Liver (tissue), 9 donors: ENCODE results near the gene FARS2. TPM values are rescaled to one million over a fixed set of nuclear protein-coding genes. Genes with fewer than 3 reads are reported as not detected.

Source experiments
- DNase-seq: peaks from one replicate; pipeline ENCODE4 v3.0.0-alpha.2; 2017; ENCODE audit warnings: low spot score
- H3K27ac ChIP-seq, 2 donors: one replicate each; pipeline ENCODE4 v1.7.0; 2013; ENCODE audit warnings: inconsistent platforms in 2 of 2, low read length in 2 of 2, control low read depth in 1 of 2, low read depth in 1 of 2, mild to moderate bottlenecking in 1 of 2
- H3K27me3 ChIP-seq, 4 donors: one replicate each; pipeline versions ENCODE4 v1.6.1 to v1.7.0; 2013; ENCODE audit warnings: low read length in 3 of 4, inconsistent platforms in 1 of 4, mild to moderate bottlenecking in 1 of 4, moderate library complexity in 1 of 4; ENCODE audit not compliant: control insufficient read depth in 4 of 4, insufficient read depth in 4 of 4
- H3K36me3 ChIP-seq, 4 donors: one replicate each; pipeline versions ENCODE4 v1.6.1 to v1.7.0; 2013; ENCODE audit warnings: low read length in 3 of 4, mild to moderate bottlenecking in 3 of 4, low read depth in 1 of 4, moderate library complexity in 1 of 4; ENCODE audit not compliant: control insufficient read depth in 4 of 4, insufficient read depth in 3 of 4
- H3K4me1 ChIP-seq, 4 donors: one replicate each; pipeline versions ENCODE4 v1.6.1 to v1.7.0; 2013; ENCODE audit warnings: low read length in 3 of 4, mild to moderate bottlenecking in 3 of 4, moderate library complexity in 1 of 4; ENCODE audit not compliant: control insufficient read depth in 4 of 4, insufficient read depth in 4 of 4
- H3K4me3 ChIP-seq, 3 donors: one replicate each; pipeline versions ENCODE4 v1.6.1 to v1.7.0; 2013; ENCODE audit warnings: low read length in 3 of 3, control low read depth in 1 of 3, low read depth in 1 of 3, mild to moderate bottlenecking in 1 of 3
- H3K9ac ChIP-seq, 2 donors: one replicate each; pipeline ENCODE4 v1.7.0; 2013; ENCODE audit warnings: low read length in 2 of 2, mild to moderate bottlenecking in 2 of 2, moderate library complexity in 2 of 2, control low read depth in 1 of 2, low read depth in 1 of 2
- H3K9me3 ChIP-seq, 4 donors: one replicate each; pipeline versions ENCODE4 v1.6.1 to v1.7.0; 2013; ENCODE audit warnings: low read length in 3 of 4; ENCODE audit not compliant: control insufficient read depth in 4 of 4
- ATF3 ChIP-seq: IDR thresholded peaks from 2 replicates; pipeline ENCODE4 v1.6.1; 2016; ENCODE audit warnings: antibody characterized with exemption
- EGR1 ChIP-seq, 2 donors: IDR thresholded peaks; 2 replicates each; pipeline ENCODE4 v1.6.1; 2016 to 2018; ENCODE audit warnings: antibody characterized with exemption in 2 of 2, low read depth in 2 of 2
- FOXA1 ChIP-seq: IDR thresholded peaks from 2 replicates; pipeline ENCODE4 v1.6.1; 2016; ENCODE audit warnings: antibody characterized with exemption
- FOXA2 ChIP-seq: IDR thresholded peaks from 2 replicates; pipeline ENCODE4 v1.6.1; 2016; ENCODE audit warnings: antibody characterized with exemption
- GABPA ChIP-seq, 2 donors: IDR thresholded peaks in 1 of 2; conservative IDR thresholded peaks in 1 of 2; 2 replicates each; pipeline ENCODE4 v1.6.1; 2016; ENCODE audit warnings: antibody characterized with exemption in 2 of 2, mild to moderate bottlenecking in 1 of 2, moderate library complexity in 1 of 2
- HNF4A ChIP-seq, 2 donors: conservative IDR thresholded peaks; 2 replicates each; pipeline ENCODE4 v1.6.1; 2016; ENCODE audit warnings: antibody characterized with exemption in 2 of 2, mild to moderate bottlenecking in 2 of 2
- HNF4G ChIP-seq: IDR thresholded peaks from 2 replicates; pipeline ENCODE4 v1.6.1; 2016; ENCODE audit warnings: antibody characterized with exemption
- JUND ChIP-seq, 2 donors: IDR thresholded peaks; 2 replicates each; pipeline ENCODE4 v1.6.1; 2016; ENCODE audit warnings: antibody characterized with exemption in 2 of 2
- MAX ChIP-seq: IDR thresholded peaks from 2 replicates; pipeline ENCODE4 v1.6.1; 2016; ENCODE audit warnings: antibody characterized with exemption
- NR2F2 ChIP-seq: IDR thresholded peaks from 2 replicates; pipeline ENCODE4 v1.6.1; 2016; ENCODE audit warnings: antibody characterized with exemption
- RAD21 ChIP-seq, 2 donors: IDR thresholded peaks; 2 replicates each; pipeline ENCODE4 v1.6.1; 2016; ENCODE audit warnings: antibody characterized with exemption in 2 of 2, mild to moderate bottlenecking in 2 of 2
- RXRA ChIP-seq, 2 donors: IDR thresholded peaks; 2 replicates each; pipeline ENCODE4 v1.6.1; 2017 to 2018; ENCODE audit warnings: antibody characterized with exemption in 2 of 2, mild to moderate bottlenecking in 1 of 2
- TAF1 ChIP-seq: conservative IDR thresholded peaks from 2 replicates; pipeline ENCODE4 v1.6.1; 2016; ENCODE audit warnings: antibody characterized with exemption, mild to moderate bottlenecking
- YY1 ChIP-seq: IDR thresholded peaks from 2 replicates; pipeline ENCODE4 v1.6.1; 2016; ENCODE audit warnings: antibody characterized with exemption, mild to moderate bottlenecking
- ZBTB33 ChIP-seq: IDR thresholded peaks from 2 replicates; pipeline ENCODE4 v1.6.1; 2016; ENCODE audit warnings: antibody characterized with exemption
- WGBS: extraction: QIAGEN DNeasy Blood & Tissue Kit; methylation state at CpG from one replicate; pipeline ENCODE4 v1.1.7; 2013; 5-methylcytosine and 5-hydroxymethylcytosine counted together
- polyA plus RNA-seq, 2 donors: library from polyadenylated mRNA; stranded (reverse) in 1 of 2; unstranded in 1 of 2; fragments of 200-250 nt in 1 of 2; fragments of >200 nt in 1 of 2; fragmentation: Nextera tagmentation in 1 of 2; extraction: Ambion mirVana in 1 of 2; gene quantifications; one replicate each; pipeline versions ENCODE4 v1.2.1 to v1.2.3, GENCODE V29; 2013 to 2015
- total RNA-seq, 2 donors: library from RNA; depleted of rRNA; stranded (reverse); fragments of >200 nt; gene quantifications; one replicate each; pipeline ENCODE4 v1.2.3, GENCODE V29; 2014
- TF ChIP-seq, protein P1 (sequence below): IDR thresholded peaks from 2 replicates; pipeline ENCODE4 v1.6.1; 2016; ENCODE audit warnings: antibody characterized with exemption, mild to moderate bottlenecking
- TF ChIP-seq, protein P2 (sequence below): fragments of 150-350 bp; IDR thresholded peaks from 2 replicates; pipeline ENCODE4 v1.5.1; 2017; ENCODE audit warnings: improper control_type of control experiment, low read depth, low read length; ENCODE audit not compliant: missing input control
- donor health status: healthy.
- donor health status: healthy.
- donor health status: healthy.
- donor health status: healthy.
- donor health status: healthy.

Gene FARS2
- total and polyA plus RNA-seq, 4 donors: 7.8 to 25.9 (median 11.2) TPM

GRCh38 chr6:5570641-5571040, 309.3 kb downstream of the FARS2 start:
- H3K4me3 ChIP-seq: no peak overlapping the region
- TF ChIP-seq MAX (no peak), JUND (IDR thresholded peaks at IDR 0.05) (no peak), EGR1 (IDR thresholded peaks at IDR 0.05; ENCODE audit: low read depth in 2 of 2) (no peak), GABPA (IDR thresholded peaks at IDR 0.05 in 1 of 2, conservative IDR thresholded peaks at IDR 0.05 in 1 of 2) (no peak)
- no peak for DNase-seq
- H3K36me3 ChIP-seq: peaks cover 0 to 1% (median 0%) of the 10 kb centered on the region in 4 donors
- H3K27ac ChIP-seq: no peak overlapping the region
- H3K9ac ChIP-seq: no peak overlapping the region
- no peaks in the 10 kb centered on the region for H3K9me3 ChIP-seq
- 85% methylated on average over 6 of the region's 6 CpGs for WGBS
- H3K27me3 ChIP-seq: no peaks in the 10 kb centered on the region
- no peaks in the 10 kb centered on the region for H3K4me1 ChIP-seq

GRCh38 chr6:5580736-5581581, 319.6 kb downstream of the FARS2 start:
- TF ChIP-seq ATF3: no peak
- TF ChIP-seq YY1: no peak
- TF ChIP-seq RAD21 (IDR thresholded peaks at IDR 0.05): no peak
- TF ChIP-seq MAX: no peak
- no peak for TF ChIP-seq EGR1 (IDR thresholded peaks at IDR 0.05; ENCODE audit: low read depth in 2 of 2)
- no peak for TF ChIP-seq HNF4G
- TF ChIP-seq RXRA (IDR thresholded peaks at IDR 0.05): no peak
- TF ChIP-seq, protein P1, sequence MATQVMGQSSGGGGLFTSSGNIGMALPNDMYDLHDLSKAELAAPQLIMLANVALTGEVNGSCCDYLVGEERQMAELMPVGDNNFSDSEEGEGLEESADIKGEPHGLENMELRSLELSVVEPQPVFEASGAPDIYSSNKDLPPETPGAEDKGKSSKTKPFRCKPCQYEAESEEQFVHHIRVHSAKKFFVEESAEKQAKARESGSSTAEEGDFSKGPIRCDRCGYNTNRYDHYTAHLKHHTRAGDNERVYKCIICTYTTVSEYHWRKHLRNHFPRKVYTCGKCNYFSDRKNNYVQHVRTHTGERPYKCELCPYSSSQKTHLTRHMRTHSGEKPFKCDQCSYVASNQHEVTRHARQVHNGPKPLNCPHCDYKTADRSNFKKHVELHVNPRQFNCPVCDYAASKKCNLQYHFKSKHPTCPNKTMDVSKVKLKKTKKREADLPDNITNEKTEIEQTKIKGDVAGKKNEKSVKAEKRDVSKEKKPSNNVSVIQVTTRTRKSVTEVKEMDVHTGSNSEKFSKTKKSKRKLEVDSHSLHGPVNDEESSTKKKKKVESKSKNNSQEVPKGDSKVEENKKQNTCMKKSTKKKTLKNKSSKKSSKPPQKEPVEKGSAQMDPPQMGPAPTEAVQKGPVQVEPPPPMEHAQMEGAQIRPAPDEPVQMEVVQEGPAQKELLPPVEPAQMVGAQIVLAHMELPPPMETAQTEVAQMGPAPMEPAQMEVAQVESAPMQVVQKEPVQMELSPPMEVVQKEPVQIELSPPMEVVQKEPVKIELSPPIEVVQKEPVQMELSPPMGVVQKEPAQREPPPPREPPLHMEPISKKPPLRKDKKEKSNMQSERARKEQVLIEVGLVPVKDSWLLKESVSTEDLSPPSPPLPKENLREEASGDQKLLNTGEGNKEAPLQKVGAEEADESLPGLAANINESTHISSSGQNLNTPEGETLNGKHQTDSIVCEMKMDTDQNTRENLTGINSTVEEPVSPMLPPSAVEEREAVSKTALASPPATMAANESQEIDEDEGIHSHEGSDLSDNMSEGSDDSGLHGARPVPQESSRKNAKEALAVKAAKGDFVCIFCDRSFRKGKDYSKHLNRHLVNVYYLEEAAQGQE: no peak
- TF ChIP-seq GABPA (IDR thresholded peaks at IDR 0.05 in 1 of 2, conservative IDR thresholded peaks at IDR 0.05 in 1 of 2): no peak
- Histone ChIP-seq H3K9ac (no peak overlapping the region), H3K36me3 (no peaks in the 10 kb centered on the region), H3K9me3 (no peaks in the 10 kb centered on the region), H3K27ac (no peak overlapping the region), H3K4me3 (no peak overlapping the region), H3K27me3 (no peaks in the 10 kb centered on the region), H3K4me1 (no peaks in the 10 kb centered on the region)
- WGBS: 89% methylated on average over 12 of the region's 12 CpGs
- DNase-seq: no peak

GRCh38 chr6:5582762-5583161, 321.4 kb downstream of the FARS2 start:
- no peak overlapping the region for H3K27ac ChIP-seq
- H3K4me1 ChIP-seq: no peaks in the 10 kb centered on the region
- H3K9me3 ChIP-seq: peaks cover 0 to 2% (median 0%) of the 10 kb centered on the region in 4 donors
- H3K36me3 ChIP-seq: no peaks in the 10 kb centered on the region
- no peaks in the 10 kb centered on the region for H3K27me3 ChIP-seq
- no peak overlapping the region for H3K4me3 ChIP-seq
- no peak for DNase-seq
- no peak overlapping the region for H3K9ac ChIP-seq
- TF ChIP-seq NR2F2 (no peak), HNF4A (conservative IDR thresholded peaks at IDR 0.05) (no peak), FOXA2 (no peak), EGR1 (IDR thresholded peaks at IDR 0.05; ENCODE audit: low read depth in 2 of 2) (no peak), TAF1 (no peak), RXRA (IDR thresholded peaks at IDR 0.05) (no peak), ZBTB33 (no peak), FOXA1 (no peak), RAD21 (IDR thresholded peaks at IDR 0.05) (no peak), YY1 (no peak)
- TF ChIP-seq, protein P2, sequence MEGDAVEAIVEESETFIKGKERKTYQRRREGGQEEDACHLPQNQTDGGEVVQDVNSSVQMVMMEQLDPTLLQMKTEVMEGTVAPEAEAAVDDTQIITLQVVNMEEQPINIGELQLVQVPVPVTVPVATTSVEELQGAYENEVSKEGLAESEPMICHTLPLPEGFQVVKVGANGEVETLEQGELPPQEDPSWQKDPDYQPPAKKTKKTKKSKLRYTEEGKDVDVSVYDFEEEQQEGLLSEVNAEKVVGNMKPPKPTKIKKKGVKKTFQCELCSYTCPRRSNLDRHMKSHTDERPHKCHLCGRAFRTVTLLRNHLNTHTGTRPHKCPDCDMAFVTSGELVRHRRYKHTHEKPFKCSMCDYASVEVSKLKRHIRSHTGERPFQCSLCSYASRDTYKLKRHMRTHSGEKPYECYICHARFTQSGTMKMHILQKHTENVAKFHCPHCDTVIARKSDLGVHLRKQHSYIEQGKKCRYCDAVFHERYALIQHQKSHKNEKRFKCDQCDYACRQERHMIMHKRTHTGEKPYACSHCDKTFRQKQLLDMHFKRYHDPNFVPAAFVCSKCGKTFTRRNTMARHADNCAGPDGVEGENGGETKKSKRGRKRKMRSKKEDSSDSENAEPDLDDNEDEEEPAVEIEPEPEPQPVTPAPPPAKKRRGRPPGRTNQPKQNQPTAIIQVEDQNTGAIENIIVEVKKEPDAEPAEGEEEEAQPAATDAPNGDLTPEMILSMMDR: no peak
